Right atrium auricular region (tissue), 2 donors: Measurements from ENCODE around the gene RNF130. TPM values are rescaled to one million over a fixed set of nuclear protein-coding genes. Genes with fewer than 3 reads are reported as not detected.

ENCODE experiments used
- DNase-seq: peaks from one replicate; pipeline ENCODE4 v3.0.0-alpha.2; 2019; ENCODE audit warnings: low spot score
- H3K27ac ChIP-seq, 2 donors: fragments of 200-600 bp; sonication (generic); 1 replicate in 1 of 2; 2 replicates in 1 of 2; pipeline ENCODE4 v1.5.1; 2016 to 2019
- H3K27me3 ChIP-seq, 2 donors: fragments of 200-600 bp; sonication (generic); one replicate each; pipeline versions ENCODE4 v1.5.1 to v1.6.0; 2017 to 2019
- H3K36me3 ChIP-seq: fragments of 200-600 bp; sonication (generic); one replicate; pipeline ENCODE4 v1.5.1; 2016
- H3K4me1 ChIP-seq, 2 donors: fragments of 200-600 bp; sonication (generic); one replicate each; pipeline versions ENCODE4 v1.5.1 to v1.6.0; 2017 to 2019
- H3K4me3 ChIP-seq, 2 donors: fragments of 200-600 bp; sonication (generic); 1 replicate in 1 of 2; 2 replicates in 1 of 2; pipeline ENCODE4 v1.5.1; 2017 to 2019; ENCODE audit warnings: mild to moderate bottlenecking in 1 of 2, moderate library complexity in 1 of 2
- H3K9me3 ChIP-seq, 2 donors: fragments of 200-600 bp; sonication (generic); one replicate each; pipeline ENCODE4 v1.5.1; 2019
- CTCF ChIP-seq, 2 donors: fragments of 200-600 bp; sonication (generic); IDR thresholded peaks; one replicate each; pipeline ENCODE4 v1.5.1; 2019; ENCODE audit warnings: antibody characterized with exemption in 2 of 2
- total RNA-seq, 2 donors: library from RNA; depleted of rRNA; stranded (reverse); fragments of >200 nt; gene quantifications; one replicate each; pipeline ENCODE4 v1.1.0, GENCODE V29; 2016

The RNF130 gene
- total RNA-seq, 2 donors from 2014 or later: 42.9 to 51.3 TPM

GRCh38 chr5:180083529-180084060 lies 12.0 kb upstream of the RNF130 start:
- no peak for TF ChIP-seq CTCF (IDR thresholded peaks at IDR 0.05)
- no peaks in the 10 kb centered on the region for H3K36me3 ChIP-seq
- no peaks in the 10 kb centered on the region for H3K9me3 ChIP-seq
- no peak overlapping the region for H3K27ac ChIP-seq
- H3K4me1 ChIP-seq: no peaks in the 10 kb centered on the region
- H3K27me3 ChIP-seq: no peaks in the 10 kb centered on the region
- H3K4me3 ChIP-seq: no peak overlapping the region
- DNase-seq: peak; percentile 28

DNA sequence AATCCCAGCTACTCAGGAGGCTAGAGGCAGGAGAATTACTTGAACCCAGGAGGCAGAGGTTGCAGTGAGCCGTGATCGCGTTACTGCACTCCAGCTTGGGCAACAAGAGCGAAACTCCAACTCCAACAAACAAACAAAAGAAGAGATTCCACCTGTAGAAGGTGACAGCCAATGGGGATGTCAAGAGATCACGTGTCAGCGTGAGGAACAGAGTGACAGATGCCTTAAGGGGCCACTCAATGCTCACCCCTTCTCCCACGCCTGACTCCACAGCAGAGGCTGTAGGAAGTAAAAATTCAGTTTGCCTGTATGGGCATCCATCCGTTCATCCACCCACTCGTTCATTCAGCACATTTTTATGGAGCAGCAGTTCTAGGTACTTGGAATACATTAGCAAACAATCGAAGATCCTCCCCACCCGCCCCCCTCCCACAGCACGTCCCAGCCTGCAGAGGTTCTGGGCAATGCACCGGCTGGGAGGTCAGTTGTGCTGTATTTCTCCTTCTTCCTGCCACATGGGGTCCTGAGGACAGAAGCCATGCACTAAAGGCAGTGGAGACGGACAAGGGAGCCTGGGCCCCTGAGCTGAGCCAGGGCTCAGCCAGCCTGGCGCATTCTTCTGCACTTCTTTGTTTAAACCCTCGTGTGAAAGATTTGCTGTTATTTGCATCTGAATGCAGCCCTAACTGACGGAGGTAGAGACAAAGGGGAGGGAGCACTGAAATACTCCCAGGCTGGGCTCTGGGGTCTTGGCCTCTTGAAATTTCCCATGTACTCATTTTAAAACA lies 11.3 kb upstream of the RNF130 start:
- TF ChIP-seq CTCF (IDR thresholded peaks at IDR 0.05): no peak
- Histone ChIP-seq H3K36me3 (no peaks in the 10 kb centered on the region), H3K27me3 (no peaks in the 10 kb centered on the region), H3K9me3 (no peaks in the 10 kb centered on the region), H3K27ac (no peak overlapping the region), H3K4me3 (no peak overlapping the region), H3K4me1 (no peaks in the 10 kb centered on the region)
- DNase-seq: peak; percentile 40

GRCh38 chr5:180081481-180081880 lies 9.9 kb upstream of the RNF130 start:
- H3K4me3 ChIP-seq: no peak overlapping the region
- H3K4me1 ChIP-seq: no peaks in the 10 kb centered on the region
- no peak for DNase-seq
- no peaks in the 10 kb centered on the region for H3K9me3 ChIP-seq
- H3K27me3 ChIP-seq: no peaks in the 10 kb centered on the region
- no peaks in the 10 kb centered on the region for H3K36me3 ChIP-seq
- TF ChIP-seq CTCF (IDR thresholded peaks at IDR 0.05): no peak
- H3K27ac ChIP-seq: no peak overlapping the region

DNA sequence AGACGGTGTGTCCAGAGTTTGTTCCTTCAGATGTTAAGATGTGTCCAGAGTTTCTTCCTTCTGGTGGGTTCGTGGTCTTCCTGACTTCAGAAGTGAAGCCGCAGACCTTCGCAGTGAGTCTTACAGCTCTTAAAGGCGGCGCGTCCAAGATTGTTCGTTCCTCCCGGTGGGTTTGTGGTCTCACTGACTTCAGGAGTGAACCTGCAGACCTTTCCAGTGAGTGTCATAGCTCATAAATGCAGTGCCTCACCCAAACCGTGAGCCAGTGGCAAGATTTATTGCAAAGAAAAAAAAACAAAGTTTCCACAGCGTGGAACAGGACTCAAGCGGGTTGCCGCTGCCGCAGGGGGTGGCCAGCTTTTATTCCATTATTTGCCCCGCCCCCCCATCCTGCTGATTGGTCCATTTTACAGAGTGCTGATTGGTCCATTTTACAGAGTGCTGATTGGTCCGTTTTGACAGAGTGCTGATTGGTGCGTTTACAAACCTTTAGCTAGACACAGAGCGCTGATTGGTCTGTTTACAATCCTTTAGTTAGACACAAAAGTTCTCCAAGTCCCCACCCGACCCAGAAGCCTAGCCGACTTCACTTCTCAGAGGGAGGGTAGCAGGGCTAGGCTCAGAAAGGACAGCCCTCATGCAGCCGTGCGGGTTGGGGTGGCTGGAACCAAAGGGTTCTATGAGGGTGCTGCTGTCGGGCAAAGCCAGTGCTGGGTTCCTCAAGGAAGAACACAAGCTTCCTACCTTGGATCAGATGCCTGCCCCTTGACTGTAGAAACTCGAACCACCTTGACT lies 9.1 kb upstream of the RNF130 start:
- DNase-seq: no peak
- Histone ChIP-seq H3K27me3 (no peaks in the 10 kb centered on the region), H3K27ac (no peak overlapping the region), H3K4me3 (no peak overlapping the region), H3K4me1 (no peaks in the 10 kb centered on the region), H3K9me3 (no peaks in the 10 kb centered on the region), H3K36me3 (no peaks in the 10 kb centered on the region)
- TF ChIP-seq CTCF (IDR thresholded peaks at IDR 0.05): no peak

DNA sequence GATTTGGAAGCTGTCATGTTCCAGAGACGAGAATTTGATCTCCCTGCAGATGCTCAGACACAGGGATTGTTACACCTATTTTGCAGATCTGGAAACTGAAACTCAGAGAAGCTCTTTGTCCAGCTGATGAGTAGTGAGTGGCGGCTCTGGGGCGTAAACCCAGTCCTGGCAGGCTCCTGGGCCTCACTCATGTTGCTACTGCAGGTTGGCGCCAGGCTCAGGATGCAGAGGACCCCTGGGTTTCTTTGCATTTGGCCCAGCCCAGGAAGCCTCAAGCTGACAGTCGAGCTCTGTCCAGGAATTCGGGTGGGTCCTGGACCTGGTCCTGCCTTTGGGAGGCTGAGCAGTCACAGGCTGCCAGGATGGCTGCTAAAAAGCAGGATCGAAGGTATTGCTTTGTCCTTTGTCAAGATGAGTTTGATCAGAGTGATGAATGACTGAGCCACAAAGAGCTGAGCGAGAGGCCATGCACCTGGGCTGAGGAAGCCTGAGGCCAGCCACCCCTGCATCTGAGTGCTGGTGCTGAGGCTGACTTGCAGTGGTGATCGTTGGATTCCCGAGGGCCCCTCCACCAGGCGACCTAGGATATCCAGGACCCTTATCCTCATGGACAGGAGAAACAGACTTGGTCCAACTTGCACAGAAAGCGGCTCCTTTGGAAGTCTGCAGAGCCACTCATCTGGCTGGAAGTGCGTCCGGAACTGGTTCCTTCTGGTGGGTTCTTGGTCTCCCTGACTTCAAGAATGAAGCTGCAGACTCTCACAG lies 8.3 kb upstream of the RNF130 start:
- no peak for TF ChIP-seq CTCF (IDR thresholded peaks at IDR 0.05)
- Histone ChIP-seq H3K27me3 (no peaks in the 10 kb centered on the region), H3K27ac (no peak overlapping the region), H3K4me3 (no peak overlapping the region), H3K36me3 (no peaks in the 10 kb centered on the region), H3K4me1 (no peaks in the 10 kb centered on the region), H3K9me3 (no peaks in the 10 kb centered on the region)
- no peak for DNase-seq
